GM21381 (cell line): ENCODE results near the gene EHD4.

Experiments
- ATAC-seq: cut with Tn5 transposase; IDR thresholded peaks from one replicate; pipeline ENCODE4 v1.9.1; 2021; ENCODE audit warnings: mild to moderate bottlenecking, moderate library complexity; ENCODE audit not compliant: unreplicated experiment

The EHD4 gene

DNA sequence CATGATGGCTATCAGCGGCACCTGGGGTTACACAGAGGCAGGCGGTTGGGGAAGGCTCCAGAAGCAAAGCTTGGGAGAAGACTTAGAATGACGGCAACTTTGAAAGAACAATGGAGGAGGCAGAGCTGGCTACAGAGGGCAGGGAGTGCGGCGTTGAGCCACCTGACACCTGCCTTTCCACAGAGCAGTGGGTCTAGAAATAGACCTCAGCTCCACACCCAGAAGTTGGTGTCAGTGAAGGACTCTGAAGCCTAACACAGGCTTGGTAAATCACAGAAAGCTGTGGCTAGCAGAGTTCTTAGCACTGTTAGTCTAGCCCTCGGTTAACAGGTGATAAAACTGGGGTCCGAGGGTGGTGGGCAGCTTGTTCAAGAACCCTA is 23.1 kb upstream of the EHD4 start:
- ATAC-seq = no peak

DNA sequence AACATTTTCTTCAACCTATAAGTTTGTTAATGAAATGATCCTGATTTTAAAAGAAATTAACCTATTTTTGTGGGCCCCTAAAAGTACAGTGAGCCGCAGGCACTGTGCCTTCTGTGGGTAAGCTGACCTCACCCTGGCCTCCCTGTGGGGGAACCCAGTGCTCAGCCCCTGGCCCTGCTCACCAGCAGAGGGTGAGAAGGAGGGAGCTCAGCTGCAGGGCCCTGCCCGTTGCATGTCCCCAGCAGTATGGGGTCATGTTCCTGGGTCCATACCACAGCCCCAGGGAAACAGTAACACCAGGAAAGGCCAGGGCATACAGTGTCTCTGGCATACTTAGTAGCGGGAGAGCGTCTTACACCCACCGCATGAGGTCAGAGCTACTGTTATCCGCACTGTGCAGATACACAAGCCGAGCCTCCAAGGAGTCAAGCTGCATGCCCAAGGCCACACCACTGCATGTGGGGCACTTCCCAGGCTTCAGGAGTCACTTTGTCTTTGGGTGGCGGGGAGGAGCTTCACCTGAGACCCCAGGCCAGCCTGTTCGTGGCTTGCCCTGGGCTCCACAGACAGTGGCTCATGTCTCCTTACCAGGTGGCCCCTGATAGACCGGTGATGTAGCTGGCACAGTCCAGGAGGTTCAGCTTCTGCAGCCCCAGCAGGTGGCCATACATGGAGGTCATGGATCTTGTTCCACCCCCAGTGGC is 22.6 kb upstream of the EHD4 start:
- no peak for ATAC-seq

DNA sequence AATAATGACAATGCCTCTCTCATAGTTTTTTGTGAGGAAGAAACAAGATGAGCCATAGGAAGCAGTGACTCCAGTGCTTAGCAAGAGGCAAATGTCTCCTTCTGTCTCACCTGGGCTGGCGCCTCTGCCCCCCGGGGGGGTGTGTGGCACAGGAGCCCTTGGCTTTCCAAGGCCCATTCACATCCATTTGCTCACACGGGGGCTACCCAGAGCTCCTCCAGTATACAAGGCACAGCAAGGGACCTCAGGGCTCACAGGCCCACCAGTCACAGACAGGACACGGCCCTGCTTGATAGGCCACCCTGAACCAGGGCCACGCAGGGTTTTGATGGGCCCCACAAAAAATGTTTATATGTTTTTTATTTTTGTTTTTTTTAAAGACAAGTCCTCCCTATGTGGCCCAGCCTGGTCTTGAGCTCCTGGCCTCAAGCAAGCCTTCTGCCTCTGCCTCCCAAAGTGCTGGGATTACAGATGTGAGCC is 21.9 kb upstream of the EHD4 start:
- no peak for ATAC-seq

DNA sequence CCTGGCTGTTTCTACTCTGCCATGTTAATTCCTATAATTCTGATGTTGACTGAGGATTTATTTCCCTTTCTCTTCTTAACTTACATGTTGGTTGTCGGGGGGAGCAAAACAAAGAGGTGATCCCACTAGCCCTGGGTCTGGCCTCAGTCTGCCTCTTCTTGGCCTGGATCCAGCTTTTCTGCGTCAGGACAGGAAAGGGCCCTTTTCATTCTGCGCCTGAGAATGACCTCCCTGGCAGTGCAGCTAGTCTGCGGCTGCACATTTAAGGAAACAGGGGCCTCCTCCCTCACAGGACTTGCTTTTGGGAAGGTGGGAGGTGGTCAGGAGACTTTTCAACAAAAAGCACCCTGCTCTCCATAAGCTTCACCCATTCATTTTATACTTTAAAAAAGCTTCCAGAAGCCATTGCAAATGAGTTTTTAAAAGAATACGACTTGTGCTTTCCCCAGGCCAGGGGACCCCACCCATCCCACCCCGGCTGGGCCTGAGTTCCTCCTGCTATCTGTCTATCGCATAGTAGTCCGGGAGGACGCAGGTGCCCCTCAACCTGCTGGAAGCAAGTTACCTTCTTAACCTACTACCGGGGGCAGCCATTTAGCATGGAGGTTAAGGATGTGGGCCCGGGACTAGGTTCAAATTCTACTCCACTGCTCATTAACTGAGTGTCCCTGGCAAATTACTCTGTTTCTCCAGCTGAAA is 21.3 kb upstream of the EHD4 start:
- ATAC-seq = no peak

DNA sequence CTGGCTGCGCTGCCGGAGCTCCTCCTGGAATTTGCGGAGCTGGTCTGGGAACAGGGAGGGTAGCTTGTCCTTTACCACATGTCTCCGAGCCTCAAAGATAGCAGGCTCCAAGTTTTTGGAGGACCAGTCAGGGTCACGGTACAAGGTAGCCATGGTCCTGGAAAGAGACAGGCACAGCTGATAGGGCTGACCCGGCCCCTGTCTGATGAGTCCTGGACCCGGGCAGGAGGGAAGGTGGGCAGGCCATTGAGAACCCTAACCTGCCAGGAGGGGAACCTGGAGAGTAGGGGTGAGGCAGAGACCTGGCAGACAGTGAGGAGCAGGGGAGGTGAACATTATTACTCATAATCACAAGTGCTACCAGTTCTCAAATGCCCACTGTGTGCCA is 20.4 kb upstream of the EHD4 start:
- no peak for ATAC-seq

- ATAC-seq = no peak
These were observed 19.9 kb upstream of the EHD4 start for GRCh38 chr15:41992151-41992802.

GRCh38 chr15:41990691-41991090 is 18.3 kb upstream of the EHD4 start:
- no peak for ATAC-seq

DNA sequence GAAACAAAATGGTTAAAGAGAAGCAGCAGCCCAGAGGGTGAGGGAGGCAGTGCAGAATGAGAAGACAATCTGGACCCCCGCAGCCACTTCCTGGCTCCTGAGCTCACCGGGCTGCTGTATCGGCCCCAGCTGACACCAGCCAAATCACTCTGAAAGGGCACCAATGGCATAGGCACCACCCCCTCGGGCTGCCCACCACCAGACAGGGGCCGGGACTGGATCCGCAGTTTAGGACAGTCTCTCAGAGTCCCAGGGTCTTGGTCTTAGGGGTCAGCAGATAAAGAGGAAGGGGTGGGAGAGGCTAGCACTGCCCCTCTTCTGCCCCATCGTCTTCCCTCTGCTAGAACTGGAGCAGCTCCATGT is 17.9 kb upstream of the EHD4 start:
- ATAC-seq = no peak

GRCh38 chr15:41989573-41990242 is 17.4 kb upstream of the EHD4 start:
- no peak for ATAC-seq

- no peak for ATAC-seq
These were observed 16.7 kb upstream of the EHD4 start for GRCh38 chr15:41988896-41989572.

DNA sequence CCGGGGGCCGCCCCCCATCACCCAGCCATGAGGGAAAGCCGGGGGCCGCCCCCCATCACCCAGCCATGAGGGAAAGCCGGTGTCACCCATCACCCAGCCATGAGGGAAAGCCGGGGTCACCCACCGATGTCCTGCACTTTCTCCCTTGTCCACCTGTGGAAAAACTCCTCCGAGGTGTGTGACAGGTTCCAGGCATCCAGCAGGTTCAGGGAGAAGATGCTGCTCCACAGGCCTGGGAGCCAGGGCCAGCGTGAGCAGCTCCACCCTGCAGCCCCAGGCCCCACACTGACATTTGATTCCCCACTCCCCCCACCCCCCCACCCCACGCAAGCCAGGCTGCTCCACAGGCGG is 15.5 kb upstream of the EHD4 start:
- ATAC-seq = no peak

DNA sequence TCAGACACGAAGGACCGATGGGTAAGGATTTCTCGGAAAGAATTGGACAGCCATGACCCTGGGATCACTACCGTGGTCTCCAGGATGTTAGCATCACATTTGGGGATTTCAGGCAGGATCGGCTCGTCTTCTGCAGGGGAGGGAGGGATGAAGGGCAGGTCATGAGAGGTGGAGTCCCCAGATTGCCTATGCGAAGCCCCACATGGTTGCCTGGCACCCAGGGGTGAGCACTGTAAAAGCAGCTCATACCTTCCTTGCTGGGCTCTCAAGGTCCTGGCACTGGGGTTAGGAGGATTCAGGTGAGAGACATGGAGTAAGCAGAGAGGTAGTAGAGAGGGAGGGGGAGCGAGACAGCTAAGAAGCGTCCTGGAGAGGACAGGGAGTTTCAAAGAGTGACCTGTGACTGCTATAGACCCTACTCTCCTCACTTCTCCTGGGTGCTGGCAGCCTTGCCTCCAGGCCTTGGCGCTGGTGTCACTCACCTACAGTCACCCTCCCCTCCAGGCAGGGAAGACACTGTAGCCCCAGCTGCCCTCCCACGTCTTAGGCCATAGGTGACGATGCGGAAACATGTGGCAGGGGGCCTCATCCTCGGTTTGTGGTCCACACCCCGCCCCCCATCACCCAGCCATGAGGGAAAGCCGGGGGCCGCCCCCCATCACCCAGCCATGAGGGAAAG is 15.0 kb upstream of the EHD4 start:
- no peak for ATAC-seq

- no peak for ATAC-seq
These were observed 13.1 kb upstream of the EHD4 start for GRCh38 chr15:41985236-41986160.

- no peak for ATAC-seq
These were observed 12.3 kb upstream of the EHD4 start for GRCh38 chr15:41984622-41985021.

GRCh38 chr15:41983621-41984571 is 11.5 kb upstream of the EHD4 start:
- ATAC-seq = no peak

GRCh38 chr15:41983221-41983620 is 10.9 kb upstream of the EHD4 start:
- no peak for ATAC-seq

GRCh38 chr15:41982133-41982930 is 10.0 kb upstream of the EHD4 start:
- no peak for ATAC-seq
